SK-N-SH (cell line): ENCODE data around the gene IPCEF1.
"Not testable (repeated sequence)": the region's sequence is repeated elsewhere in the genome, so short reads cannot be mapped to it uniquely, and the experiment has no call there.

Source experiments
- EZH2phosphoT487 ChIP-seq: fragments of 200-600 bp; sonication (generic); IDR thresholded peaks from 2 replicates; pipeline ENCODE4 v1.6.1; 2017; ENCODE audit warnings: low read depth, mixed run types, mild to moderate bottlenecking, antibody characterized with exemption, moderate library complexity, borderline replicate concordance
- FOXJ3 ChIP-seq: sonication (generic); formaldehyde crosslinking; IDR thresholded peaks from 2 replicates; pipeline ENCODE4 v1.5.1; 2020; ENCODE audit warnings: mild to moderate bottlenecking, missing genetic modification reagents
- RFX5 ChIP-seq: IDR thresholded peaks from 2 replicates; pipeline ENCODE4 v1.6.1; 2012; ENCODE audit warnings: mild to moderate bottlenecking, improper control_type of control experiment, low read length
- TF ChIP-seq, protein P1 (sequence below): fragments of 200-600 bp; sonication (generic); IDR thresholded peaks from 2 replicates; pipeline ENCODE4 v1.6.1; 2017; ENCODE audit warnings: antibody characterized with exemption, mild to moderate bottlenecking, moderate library complexity

DNA sequence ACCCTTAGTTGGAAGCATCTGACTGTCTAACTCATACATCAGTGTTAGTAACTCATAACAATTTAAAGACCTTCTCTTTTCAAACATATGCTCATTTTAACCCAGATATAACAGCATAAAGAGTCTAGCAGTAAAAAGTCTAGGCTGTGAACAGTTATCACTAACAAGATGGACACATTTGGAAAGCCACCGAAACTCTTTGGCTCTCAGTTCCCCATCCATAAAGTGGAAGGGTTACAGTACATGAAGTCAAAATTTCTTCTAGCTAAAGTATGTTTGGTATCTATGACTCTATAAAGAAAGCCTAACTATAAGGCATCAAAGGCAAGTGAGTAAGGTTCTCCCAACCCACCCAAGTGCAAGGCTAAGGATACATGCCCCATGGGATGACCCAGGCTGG, 22.5 kb downstream of the IPCEF1 start:
- TF ChIP-seq RFX5; EZH2phosphoT487; FOXJ3 (CRISPR knock-in tag): not testable (repeated sequence)
- TF ChIP-seq, protein P1, sequence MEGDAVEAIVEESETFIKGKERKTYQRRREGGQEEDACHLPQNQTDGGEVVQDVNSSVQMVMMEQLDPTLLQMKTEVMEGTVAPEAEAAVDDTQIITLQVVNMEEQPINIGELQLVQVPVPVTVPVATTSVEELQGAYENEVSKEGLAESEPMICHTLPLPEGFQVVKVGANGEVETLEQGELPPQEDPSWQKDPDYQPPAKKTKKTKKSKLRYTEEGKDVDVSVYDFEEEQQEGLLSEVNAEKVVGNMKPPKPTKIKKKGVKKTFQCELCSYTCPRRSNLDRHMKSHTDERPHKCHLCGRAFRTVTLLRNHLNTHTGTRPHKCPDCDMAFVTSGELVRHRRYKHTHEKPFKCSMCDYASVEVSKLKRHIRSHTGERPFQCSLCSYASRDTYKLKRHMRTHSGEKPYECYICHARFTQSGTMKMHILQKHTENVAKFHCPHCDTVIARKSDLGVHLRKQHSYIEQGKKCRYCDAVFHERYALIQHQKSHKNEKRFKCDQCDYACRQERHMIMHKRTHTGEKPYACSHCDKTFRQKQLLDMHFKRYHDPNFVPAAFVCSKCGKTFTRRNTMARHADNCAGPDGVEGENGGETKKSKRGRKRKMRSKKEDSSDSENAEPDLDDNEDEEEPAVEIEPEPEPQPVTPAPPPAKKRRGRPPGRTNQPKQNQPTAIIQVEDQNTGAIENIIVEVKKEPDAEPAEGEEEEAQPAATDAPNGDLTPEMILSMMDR, result not testable (repeated sequence)
